Erythroblast (primary cell): ENCODE measurements around the gene GADD45GIP1.

Source experiments
- GATA1 ChIP-seq: IDR thresholded peaks from 2 replicates; pipeline ENCODE4 v1.6.1; 2011; ENCODE audit warnings: low read depth, mild to moderate bottlenecking, control low read depth, low read length, moderate library complexity
- POLR2A ChIP-seq: IDR thresholded peaks from 2 replicates; pipeline ENCODE4 v1.6.1; 2011; ENCODE audit warnings: mild to moderate bottlenecking, low read length

DNA sequence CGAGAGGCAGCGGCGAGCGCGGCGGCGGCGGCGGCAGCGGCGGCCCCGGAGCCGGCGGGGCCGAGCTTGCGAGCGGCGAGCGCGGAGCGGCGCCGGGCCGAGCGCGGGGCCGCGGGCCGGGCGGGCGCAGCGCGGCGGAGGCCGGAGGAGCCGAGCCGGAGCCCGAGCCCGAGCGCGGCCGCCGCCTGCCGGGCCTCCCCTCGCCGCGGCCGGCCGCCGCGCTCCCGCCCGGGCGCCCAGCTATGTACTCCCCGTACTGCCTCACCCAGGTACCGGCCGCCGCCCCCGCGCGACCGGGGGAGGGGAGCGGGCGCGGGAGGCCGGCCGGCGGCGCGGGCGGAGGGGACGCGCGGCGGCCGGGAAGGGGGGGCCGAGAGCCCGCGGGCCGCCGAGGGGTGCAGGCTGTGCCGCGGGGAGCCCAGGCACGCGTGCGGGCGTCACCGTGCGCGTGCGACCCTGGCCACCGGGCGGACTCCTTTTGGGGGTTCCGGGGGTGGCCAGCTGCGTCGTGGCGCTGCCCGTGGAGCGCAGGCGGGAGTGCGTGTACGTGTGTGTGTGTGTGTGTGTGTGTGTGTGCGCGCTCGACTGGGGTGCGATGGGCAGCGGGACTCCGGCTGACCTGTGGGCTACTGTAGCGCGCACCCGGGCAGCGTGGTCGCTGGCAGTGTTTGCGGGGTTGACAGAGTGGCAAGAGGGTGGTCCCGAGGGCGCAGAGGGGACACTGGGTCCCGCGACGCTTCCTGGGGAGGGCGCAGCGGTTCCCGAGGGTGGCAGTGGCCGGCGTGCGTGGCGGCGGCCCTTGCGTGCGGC, 38.8 kb upstream of the GADD45GIP1 start:
- no peak for TF ChIP-seq POLR2A
- TF ChIP-seq GATA1, result no peak
